ENCODE measurements around the gene RIOK3.

Gene RIOK3

GRCh38 chr18:23519734-23520133 is 66.6 kb downstream of the RIOK3 start:
- POLR2A ChIA-PET: interaction anchor here (0.5 kb wide), 1 partner anchor 51 kb away, joined by 3 read pairs; no protein-coding TSS in a partner anchor
- Histone ChIP-seq H3K4me3 (ENCODE audit: low read depth, low read length) (no peak overlapping the region), H3K27ac (ENCODE audit: extremely low read depth, low read depth, low read length) (no peak overlapping the region), H3K9me3 (ENCODE audit: control insufficient read depth, insufficient read depth, low read depth, low read length) (no peaks in the 10 kb centered on the region), H3K4me1 (ENCODE audit: control insufficient read depth, insufficient read depth, low read length) (no peaks in the 10 kb centered on the region), H3K36me3 (ENCODE audit: control insufficient read depth in 2 of 2, insufficient read depth in 1 of 2, low read length in 2 of 2) (peaks cover 29 to 88% of the 10 kb centered on the region in 2 experiments)
- TF ChIP-seq ZNF629 (tag by site-specific recombination; IDR thresholded peaks at IDR 0.05): peak; percentile 27; the same call in 1 of the 2 replicates
- TF ChIP-seq ZNF202 (tag by site-specific recombination; IDR thresholded peaks at IDR 0.05; ENCODE audit: borderline replicate concordance): no peak
- CTCF ChIA-PET: interaction anchor here (1.4 to 2.2 kb wide), 3 partner anchors 15 to 183 kb away, joined by 4 to 10 read pairs (median 8); no protein-coding TSS in a partner anchor

- no peaks in the 10 kb centered on the region for H3K4me1 ChIP-seq (ENCODE audit: control insufficient read depth, insufficient read depth, low read length)
- POLR2A ChIA-PET: no interaction called here
These were observed 68.2 kb downstream of the RIOK3 start for GRCh38 chr18:23521271-23521670.

GRCh38 chr18:23521907-23522306 is 68.8 kb downstream of the RIOK3 start:
- CTCF ChIA-PET: interaction anchor here (0.6 to 2.2 kb wide), 3 partner anchors 23 to 1397 kb away, joined by 3 to 8 read pairs (median 5); no protein-coding TSS in a partner anchor
- Histone ChIP-seq H3K9me3 (ENCODE audit: control insufficient read depth, insufficient read depth, low read depth, low read length) (no peaks in the 10 kb centered on the region), H3K4me1 (ENCODE audit: control insufficient read depth, insufficient read depth, low read length) (no peaks in the 10 kb centered on the region), H3K27ac (ENCODE audit: extremely low read depth, low read depth, low read length) (no peak overlapping the region), H3K36me3 (ENCODE audit: control insufficient read depth in 2 of 2, insufficient read depth in 1 of 2, low read length in 2 of 2) (peaks cover 28 to 92% of the 10 kb centered on the region in 2 experiments), H3K4me3 (ENCODE audit: low read depth, low read length) (no peak overlapping the region)
- POLR2A ChIA-PET: interaction anchor here (0.6 kb wide), 1 partner anchor 113 kb away, joined by 6 read pairs; no protein-coding TSS in a partner anchor
- TF ChIP-seq EGR2 (tag by site-specific recombination; IDR thresholded peaks at IDR 0.05; ENCODE audit: low read depth) (no peak), ZSCAN5A (tag by site-specific recombination; IDR thresholded peaks at IDR 0.05) (no peak), SP7 (tag by site-specific recombination; IDR thresholded peaks at IDR 0.05) (no peak), RBAK (tag by site-specific recombination; IDR thresholded peaks at IDR 0.05) (no peak), SP2 (tag by site-specific recombination; IDR thresholded peaks at IDR 0.05) (no peak), ZNF18 (tag by site-specific recombination; IDR thresholded peaks at IDR 0.05) (no peak), ZNF433 (tag by site-specific recombination; IDR thresholded peaks at IDR 0.05; ENCODE audit: low read depth) (no peak), ZNF19 (tag by site-specific recombination; IDR thresholded peaks at IDR 0.05; ENCODE audit: low read depth) (no peak), SETDB1 (IDR thresholded peaks at IDR 0.05; ENCODE audit: insufficient read length, low read length) (no peak), ZNF184 (tag by site-specific recombination; IDR thresholded peaks at IDR 0.05) (no peak), ZNF629 (tag by site-specific recombination; IDR thresholded peaks at IDR 0.05) (no peak), ZFP41 (tag by site-specific recombination; IDR thresholded peaks at IDR 0.05; ENCODE audit: borderline replicate concordance) (no peak)

More at GRCh38 chr18:23521271-23521670, 68.2 kb downstream of the RIOK3 start:
- TF ChIP-seq PRDM1 (tag by site-specific recombination; IDR thresholded peaks at IDR 0.05) (0 out of 2 replicates have a peak, but pooled peaks have one; percentile 9), KLF7 (tag by site-specific recombination; IDR thresholded peaks at IDR 0.05; ENCODE audit: borderline replicate concordance) (no peak)
- Histone ChIP-seq H3K9me3 (ENCODE audit: control insufficient read depth, insufficient read depth, low read depth, low read length) (no peaks in the 10 kb centered on the region), H3K27ac (ENCODE audit: extremely low read depth, low read depth, low read length) (no peak overlapping the region), H3K4me3 (ENCODE audit: low read depth, low read length) (no peak overlapping the region), H3K36me3 (ENCODE audit: control insufficient read depth in 2 of 2, insufficient read depth in 1 of 2, low read length in 2 of 2) (peaks cover 29 to 92% of the 10 kb centered on the region in 2 experiments)
- CTCF ChIA-PET: interaction anchor here (2.2 kb wide), 1 partner anchor 182 kb away, joined by 8 read pairs; no protein-coding TSS in a partner anchor

Data from HEK293 (cell line).